Osteoblast (primary cell): ENCODE measurements around the gene TMC2. TPM values are rescaled to one million over a fixed set of nuclear protein-coding genes. Genes with fewer than 3 reads are reported as not detected.
"Not testable (repeated sequence)": the region's sequence is repeated elsewhere in the genome, so short reads cannot be mapped to it uniquely, and the experiment has no call there.

Experiments used
- DNase-seq: peaks from one replicate; pipeline ENCODE4 v3.0.0; 2011; ENCODE audit warnings: low spot score, mixed read lengths; ENCODE audit not compliant: insufficient read length; ENCODE audit errors: missing footprints
- H2AFZ ChIP-seq: 2 replicates; pipeline ENCODE4 v1.6.0; 2011; ENCODE audit warnings: mild to moderate bottlenecking, low read length
- H3K27ac ChIP-seq: 2 replicates; pipeline ENCODE4 v1.5.1; 2011; ENCODE audit warnings: mild to moderate bottlenecking, low read depth, low read length, moderate library complexity
- H3K27me3 ChIP-seq: 2 replicates; pipeline ENCODE4 v1.6.0; 2012; ENCODE audit warnings: mild to moderate bottlenecking, control low read depth, inconsistent platforms, low read length, moderate library complexity; ENCODE audit not compliant: insufficient read depth
- H3K36me3 ChIP-seq: 2 replicates; pipeline ENCODE4 v1.5.1; 2011; ENCODE audit warnings: mild to moderate bottlenecking, low read length, control low read depth, moderate library complexity; ENCODE audit not compliant: insufficient read depth
- H3K4me1 ChIP-seq: 2 replicates; pipeline ENCODE4 v1.5.1; 2011; ENCODE audit warnings: mild to moderate bottlenecking, low read length, control low read depth, moderate library complexity; ENCODE audit not compliant: insufficient read depth
- H3K4me2 ChIP-seq: 2 replicates; pipeline ENCODE4 v1.6.0; 2011; ENCODE audit warnings: mild to moderate bottlenecking, low read length; ENCODE audit not compliant: insufficient read depth
- H3K4me3 ChIP-seq: fragments of 200-600 bp; sonication (generic); 3 replicates; pipeline ENCODE4 v1.5.1; 2012; ENCODE audit warnings: mild to moderate bottlenecking, low read length, inconsistent platforms; ENCODE audit not compliant: insufficient read depth
- H3K79me2 ChIP-seq: 2 replicates; pipeline ENCODE4 v1.6.0; 2012; ENCODE audit warnings: mild to moderate bottlenecking, low read length, control low read depth, inconsistent platforms; ENCODE audit not compliant: insufficient read depth
- H3K9me3 ChIP-seq: 2 replicates; pipeline ENCODE4 v1.5.1; 2011; ENCODE audit warnings: low read depth, low read length, control low read depth
- H4K20me1 ChIP-seq: 2 replicates; pipeline ENCODE4 v1.6.0; 2012; ENCODE audit warnings: mild to moderate bottlenecking, low read length, control low read depth; ENCODE audit not compliant: insufficient read depth
- total RNA-seq: library from RNA; depleted of rRNA; stranded (reverse); fragments of >200 nt; gene quantifications from 2 replicates; pipeline ENCODE4 v1.2.3, GENCODE V29; 2012
- TF ChIP-seq, protein P1 (sequence below): IDR thresholded peaks from 2 replicates; pipeline ENCODE4 v1.5.1; 2011; ENCODE audit warnings: mild to moderate bottlenecking, low read depth, low read length, moderate library complexity; ENCODE audit errors: extremely low read depth

Gene TMC2
- total RNA-seq, 1 donor = not detected

GRCh38 chr20:2680046-2680445 lies 143.7 kb downstream of the TMC2 start:
- Histone ChIP-seq H3K27ac (no peak overlapping the region), H4K20me1 (no peaks in the 10 kb centered on the region), H2AFZ (no peak overlapping the region), H3K4me1 (no peaks in the 10 kb centered on the region), H3K4me3 (no peak overlapping the region), H3K79me2 (no peaks in the 10 kb centered on the region), H3K27me3 (peaks cover 4% of the 10 kb centered on the region), H3K4me2 (no peak overlapping the region), H3K9me3 (no peaks in the 10 kb centered on the region), H3K36me3 (no peaks in the 10 kb centered on the region)
- no peak for DNase-seq
- TF ChIP-seq, protein P1, sequence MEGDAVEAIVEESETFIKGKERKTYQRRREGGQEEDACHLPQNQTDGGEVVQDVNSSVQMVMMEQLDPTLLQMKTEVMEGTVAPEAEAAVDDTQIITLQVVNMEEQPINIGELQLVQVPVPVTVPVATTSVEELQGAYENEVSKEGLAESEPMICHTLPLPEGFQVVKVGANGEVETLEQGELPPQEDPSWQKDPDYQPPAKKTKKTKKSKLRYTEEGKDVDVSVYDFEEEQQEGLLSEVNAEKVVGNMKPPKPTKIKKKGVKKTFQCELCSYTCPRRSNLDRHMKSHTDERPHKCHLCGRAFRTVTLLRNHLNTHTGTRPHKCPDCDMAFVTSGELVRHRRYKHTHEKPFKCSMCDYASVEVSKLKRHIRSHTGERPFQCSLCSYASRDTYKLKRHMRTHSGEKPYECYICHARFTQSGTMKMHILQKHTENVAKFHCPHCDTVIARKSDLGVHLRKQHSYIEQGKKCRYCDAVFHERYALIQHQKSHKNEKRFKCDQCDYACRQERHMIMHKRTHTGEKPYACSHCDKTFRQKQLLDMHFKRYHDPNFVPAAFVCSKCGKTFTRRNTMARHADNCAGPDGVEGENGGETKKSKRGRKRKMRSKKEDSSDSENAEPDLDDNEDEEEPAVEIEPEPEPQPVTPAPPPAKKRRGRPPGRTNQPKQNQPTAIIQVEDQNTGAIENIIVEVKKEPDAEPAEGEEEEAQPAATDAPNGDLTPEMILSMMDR = no peak

- not testable (repeated sequence) for H3K27ac ChIP-seq, H3K36me3 ChIP-seq, H3K4me1 ChIP-seq, H4K20me1 ChIP-seq, H2AFZ ChIP-seq, H3K79me2 ChIP-seq, H3K4me3 ChIP-seq, DNase-seq, H3K27me3 ChIP-seq, H3K4me2 ChIP-seq, H3K9me3 ChIP-seq
These were observed 145.7 kb downstream of the TMC2 start for GRCh38 chr20:2682040-2682439.

DNA sequence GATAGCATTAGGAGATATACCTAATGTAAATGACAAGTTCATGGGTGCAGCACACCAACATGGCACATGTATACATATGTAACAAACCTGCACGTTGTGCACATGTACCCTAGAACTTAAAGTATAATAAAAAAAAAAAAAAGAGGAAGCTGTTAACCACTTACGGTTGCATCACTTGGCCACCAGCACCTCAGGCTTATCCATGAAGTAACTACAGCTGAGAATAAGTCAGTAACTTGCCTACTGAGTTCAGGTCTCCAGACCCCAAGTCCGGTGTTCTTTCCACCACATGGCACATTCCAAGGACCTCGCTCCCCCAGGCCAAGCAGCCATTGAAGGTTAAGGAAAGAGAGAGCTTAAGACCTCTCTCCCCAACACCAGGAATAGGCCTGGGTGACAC lies 148.4 kb downstream of the TMC2 start:
- H3K4me3 ChIP-seq, H3K27ac ChIP-seq, H4K20me1 ChIP-seq, DNase-seq, H3K79me2 ChIP-seq, H3K4me2 ChIP-seq, H3K36me3 ChIP-seq, H2AFZ ChIP-seq, H3K4me1 ChIP-seq, H3K9me3 ChIP-seq: not testable (repeated sequence)
- H3K27me3 ChIP-seq = peaks cover 15% of the 10 kb centered on the region

DNA sequence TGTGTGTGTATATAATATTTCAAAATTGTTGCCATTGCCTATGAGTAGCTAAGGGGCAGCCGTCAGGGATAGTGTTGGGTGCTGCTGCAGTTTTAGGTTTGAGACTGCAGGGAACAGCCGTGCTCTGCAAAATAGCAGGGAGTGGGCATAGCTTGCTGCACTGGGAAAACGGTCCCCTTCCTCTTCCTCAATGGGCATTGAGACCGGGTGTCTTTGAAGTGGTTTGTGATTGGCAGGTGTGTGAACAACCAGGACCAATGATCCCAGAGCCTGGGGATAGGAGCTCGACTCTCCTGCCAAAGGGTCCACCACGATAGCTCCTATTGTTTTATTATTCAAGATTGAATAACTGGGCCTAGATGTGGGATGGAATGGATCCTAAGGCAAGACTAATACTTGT lies 151.1 kb downstream of the TMC2 start:
- peaks cover 38% of the 10 kb centered on the region for H3K27me3 ChIP-seq
- DNase-seq = no peak
- no peaks in the 10 kb centered on the region for H4K20me1 ChIP-seq
- peak overlapping the region; percentile 20 for H3K4me2 ChIP-seq
- H2AFZ ChIP-seq = peak overlapping the region; percentile 53
- no peaks in the 10 kb centered on the region for H3K4me1 ChIP-seq
- no peaks in the 10 kb centered on the region for H3K36me3 ChIP-seq
- no peaks in the 10 kb centered on the region for H3K79me2 ChIP-seq
- H3K9me3 ChIP-seq = no peaks in the 10 kb centered on the region
- TF ChIP-seq, protein P1 = no peak
- H3K27ac ChIP-seq = no peak overlapping the region
- H3K4me3 ChIP-seq = no peak overlapping the region

GRCh38 chr20:2688041-2688591 lies 151.7 kb downstream of the TMC2 start:
- H3K4me1 ChIP-seq = no peaks in the 10 kb centered on the region
- peaks cover 38% of the 10 kb centered on the region for H3K27me3 ChIP-seq
- H4K20me1 ChIP-seq = no peaks in the 10 kb centered on the region
- no peaks in the 10 kb centered on the region for H3K36me3 ChIP-seq
- no peak overlapping the region for H2AFZ ChIP-seq
- TF ChIP-seq, protein P1 = peak; percentile 64
- peak overlapping the region; percentile 20 for H3K4me2 ChIP-seq
- peak; percentile 91 for DNase-seq
- H3K4me3 ChIP-seq = no peak overlapping the region
- H3K27ac ChIP-seq = no peak overlapping the region
- H3K79me2 ChIP-seq = no peaks in the 10 kb centered on the region
- no peaks in the 10 kb centered on the region for H3K9me3 ChIP-seq
